Measurements from ENCODE around the gene CHRNA10.
"Not testable (repeated sequence)": the region's sequence is repeated elsewhere in the genome, so short reads cannot be mapped to it uniquely, and the experiment has no call there.

DNA sequence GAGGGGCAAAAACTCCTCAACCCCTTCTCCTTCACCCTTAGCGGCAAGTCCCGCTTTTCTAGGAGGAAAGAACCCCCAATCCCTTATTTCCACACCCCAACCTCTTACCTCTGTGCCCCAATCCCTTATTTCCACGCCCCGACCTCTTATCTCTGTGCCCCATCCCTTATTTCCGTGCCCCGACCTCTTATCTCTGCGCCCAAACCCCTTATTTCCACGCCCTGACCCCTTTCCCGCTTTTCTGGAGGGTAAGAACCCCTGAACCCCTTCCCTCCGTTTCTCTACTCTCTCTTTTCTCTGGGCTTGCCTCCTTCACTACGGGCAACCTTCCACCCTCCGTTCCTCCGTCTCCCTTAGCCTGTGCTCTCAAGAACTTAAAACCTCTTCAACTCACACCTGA lies 22.3 kb downstream of the CHRNA10 start:
- TF ChIP-seq, protein P1, sequence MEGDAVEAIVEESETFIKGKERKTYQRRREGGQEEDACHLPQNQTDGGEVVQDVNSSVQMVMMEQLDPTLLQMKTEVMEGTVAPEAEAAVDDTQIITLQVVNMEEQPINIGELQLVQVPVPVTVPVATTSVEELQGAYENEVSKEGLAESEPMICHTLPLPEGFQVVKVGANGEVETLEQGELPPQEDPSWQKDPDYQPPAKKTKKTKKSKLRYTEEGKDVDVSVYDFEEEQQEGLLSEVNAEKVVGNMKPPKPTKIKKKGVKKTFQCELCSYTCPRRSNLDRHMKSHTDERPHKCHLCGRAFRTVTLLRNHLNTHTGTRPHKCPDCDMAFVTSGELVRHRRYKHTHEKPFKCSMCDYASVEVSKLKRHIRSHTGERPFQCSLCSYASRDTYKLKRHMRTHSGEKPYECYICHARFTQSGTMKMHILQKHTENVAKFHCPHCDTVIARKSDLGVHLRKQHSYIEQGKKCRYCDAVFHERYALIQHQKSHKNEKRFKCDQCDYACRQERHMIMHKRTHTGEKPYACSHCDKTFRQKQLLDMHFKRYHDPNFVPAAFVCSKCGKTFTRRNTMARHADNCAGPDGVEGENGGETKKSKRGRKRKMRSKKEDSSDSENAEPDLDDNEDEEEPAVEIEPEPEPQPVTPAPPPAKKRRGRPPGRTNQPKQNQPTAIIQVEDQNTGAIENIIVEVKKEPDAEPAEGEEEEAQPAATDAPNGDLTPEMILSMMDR (IDR thresholded peaks at IDR 0.05) = not testable (repeated sequence)
- TF ChIP-seq EZH2 (IDR thresholded peaks at IDR 0.05; ENCODE audit: borderline replicate concordance, insufficient read depth, low read depth, low read length, poor library complexity, severe bottlenecking) = not testable (repeated sequence)

All from B cell (primary cell).